GM13977 (cell line): ENCODE data around the gene LRRC41.

Experiments
- DNase-seq: peaks from one replicate; pipeline ENCODE4 v3.0.0; 2012; ENCODE audit warnings: low spot score
- CTCF ChIP-seq: IDR thresholded peaks from 2 replicates; pipeline ENCODE4 v1.5.1; 2012; ENCODE audit warnings: mild to moderate bottlenecking, control low read depth; ENCODE audit not compliant: insufficient read depth; ENCODE audit errors: extremely low read depth, missing control alignments
- in situ Hi-C: fragments of 300-500 bp; cut with MboI; formaldehyde crosslinking; loops from one replicate; pipeline ENCODE4 v1.12.0; 2022; ENCODE audit warnings: low sequenced_read_pairs, low pct_unique_long_range_greater_than_20kb, mixed read lengths, inconsistent platforms; ENCODE audit not compliant: unreplicated experiment

Gene LRRC41

GRCh38 chr1:46302641-46303037 is 777 bp downstream of the LRRC41 start:
- no peak for TF ChIP-seq CTCF
- DNase-seq, result no peak
- in situ Hi-C loops, result no loop called here

- in situ Hi-C loops, result no loop called here
- peak; percentile 84 for DNase-seq
- peak; percentile 77 for TF ChIP-seq CTCF
Measured at GRCh38 chr1:46301808-46302640, 1.4 kb downstream of the LRRC41 start.

GRCh38 chr1:46301406-46301807 is 2.0 kb downstream of the LRRC41 start:
- in situ Hi-C loops, result no loop called here
- no peak for DNase-seq
- no peak for TF ChIP-seq CTCF

GRCh38 chr1:46300673-46301405 is 2.6 kb downstream of the LRRC41 start:
- DNase-seq, result no peak
- in situ Hi-C loops, result no loop called here
- no peak for TF ChIP-seq CTCF

GRCh38 chr1:46298387-46298786 is 5.0 kb downstream of the LRRC41 start:
- in situ Hi-C loops, result loop anchor here (10.0 kb wide), 1 partner anchor 46 kb away; the partner anchor contains the start of gene NSUN4

More at GRCh38 chr1:46298387-46298786, 5.0 kb downstream of the LRRC41 start:
- no peak for TF ChIP-seq CTCF
- DNase-seq, result no peak
